HepG2 (cell line): Measurements from ENCODE around the gene UVSSA. TPM values are rescaled to one million over a fixed set of nuclear protein-coding genes. Genes with fewer than 3 reads are reported as not detected.

Experiments
- ARHGAP35 ChIP-seq: sonication (generic); formaldehyde crosslinking; IDR thresholded peaks from 2 replicates; pipeline ENCODE4 v1.9.0; 2022; ENCODE audit warnings: mild to moderate bottlenecking, inconsistent platforms, moderate library complexity, missing genetic modification reagents, borderline replicate concordance
- ARID2 ChIP-seq: sonication (generic); formaldehyde crosslinking; IDR thresholded peaks from 2 replicates; pipeline ENCODE4 v1.8.1; 2022; ENCODE audit warnings: mild to moderate bottlenecking, missing genetic modification reagents, borderline replicate concordance
- ARNT2 ChIP-seq: sonication (generic); formaldehyde crosslinking; IDR thresholded peaks from 2 replicates; pipeline ENCODE4 v1.8.0; 2022; ENCODE audit warnings: mild to moderate bottlenecking, low read depth, missing genetic modification reagents, moderate library complexity
- FLYWCH1 ChIP-seq: sonication (generic); formaldehyde crosslinking; IDR thresholded peaks from 2 replicates; pipeline ENCODE4 v1.8.1; 2023; ENCODE audit warnings: mild to moderate bottlenecking, missing genetic modification reagents
- HES4 ChIP-seq: sonication (generic); formaldehyde crosslinking; IDR thresholded peaks from 2 replicates; pipeline ENCODE4 v1.9.0; 2021; ENCODE audit warnings: mild to moderate bottlenecking, missing genetic modification reagents, borderline replicate concordance
- HIVEP1 ChIP-seq: sonication (generic); formaldehyde crosslinking; IDR thresholded peaks from 2 replicates; pipeline ENCODE4 v1.4.0; 2020; ENCODE audit warnings: mild to moderate bottlenecking, missing genetic modification reagents
- HNRNPH1 ChIP-seq: fragments of 200-400 bp; formaldehyde crosslinking; optimal IDR thresholded peaks from 2 replicates; pipeline ENCODE3; 2017; ENCODE audit warnings: mild to moderate bottlenecking, low read depth, low read length
- REPIN1 ChIP-seq: sonication (generic); formaldehyde crosslinking; IDR thresholded peaks from 2 replicates; pipeline ENCODE4 v1.8.0; 2022; ENCODE audit warnings: missing genetic modification reagents, low read depth, mild to moderate bottlenecking, borderline replicate concordance
- ZNF468 ChIP-seq: sonication (generic); formaldehyde crosslinking; IDR thresholded peaks from 2 replicates; pipeline ENCODE4 v1.8.0; 2022; ENCODE audit warnings: mild to moderate bottlenecking, moderate library complexity, missing genetic modification reagents
- ZNF672 ChIP-seq: sonication (generic); formaldehyde crosslinking; IDR thresholded peaks from 2 replicates; pipeline ENCODE4 v1.8.1; 2022; ENCODE audit warnings: missing genetic modification reagents
- polyA plus RNA-seq, 8 experiments: library from polyadenylated mRNA; depleted of rRNA in 3 of 8; stranded (reverse) in 7 of 8; unstranded in 1 of 8; fragments of >200 nt; fragmentation: Illumina TruSeq in 4 of 8; extraction: Trizol in 4 of 8; gene quantifications; 2 replicates each; pipeline versions ENCODE4 v1.2.1 to v1.2.3, GENCODE V29; 2011 to 2016; ENCODE audit warnings: low read depth in 4 of 8, missing spikeins in 1 of 8, mixed read lengths in 1 of 8; ENCODE audit not compliant: insufficient read depth in 1 of 8
- total RNA-seq, 5 experiments: library from RNA; depleted of rRNA; stranded (reverse); fragments of >200 nt; fragmentation: Illumina TruSeq; extraction: Trizol; gene quantifications; 2 replicates each; pipeline ENCODE4 v1.2.3, GENCODE V29; 2016; ENCODE audit warnings: low read depth in 1 of 5
- TF ChIP-seq, protein P1 (sequence below): sonication (generic); formaldehyde crosslinking; conservative IDR thresholded peaks from 2 replicates; pipeline ENCODE4 v1.8.1; 2023; ENCODE audit warnings: missing genetic modification reagents
- TF ChIP-seq, protein P2 (sequence below): sonication (generic); formaldehyde crosslinking; IDR thresholded peaks from 2 replicates; pipeline ENCODE4 v1.5.1; 2020; ENCODE audit warnings: mild to moderate bottlenecking, missing genetic modification reagents, moderate library complexity
- TF ChIP-seq, protein P3 (sequence below): IDR thresholded peaks from 2 replicates; pipeline ENCODE4 v1.6.1; 2012; ENCODE audit warnings: low read length, improper control_type of control experiment
- TF ChIP-seq, protein P4 (sequence below): conservative IDR thresholded peaks from 2 replicates; pipeline ENCODE4 v1.6.1; 2018; ENCODE audit warnings: missing genetic modification reagents
- TF ChIP-seq, protein P5 (sequence below): sonication (generic); formaldehyde crosslinking; IDR thresholded peaks from 2 replicates; pipeline ENCODE4 v1.4.0; 2020; ENCODE audit warnings: missing genetic modification reagents, mild to moderate bottlenecking, borderline replicate concordance

Gene UVSSA
- total and polyA plus RNA-seq, 2 of the 13 experiments (the other 11 are each of a cell fraction or from before 2014, with no cell fraction given) = 4.6 to 8.4 TPM

DNA sequence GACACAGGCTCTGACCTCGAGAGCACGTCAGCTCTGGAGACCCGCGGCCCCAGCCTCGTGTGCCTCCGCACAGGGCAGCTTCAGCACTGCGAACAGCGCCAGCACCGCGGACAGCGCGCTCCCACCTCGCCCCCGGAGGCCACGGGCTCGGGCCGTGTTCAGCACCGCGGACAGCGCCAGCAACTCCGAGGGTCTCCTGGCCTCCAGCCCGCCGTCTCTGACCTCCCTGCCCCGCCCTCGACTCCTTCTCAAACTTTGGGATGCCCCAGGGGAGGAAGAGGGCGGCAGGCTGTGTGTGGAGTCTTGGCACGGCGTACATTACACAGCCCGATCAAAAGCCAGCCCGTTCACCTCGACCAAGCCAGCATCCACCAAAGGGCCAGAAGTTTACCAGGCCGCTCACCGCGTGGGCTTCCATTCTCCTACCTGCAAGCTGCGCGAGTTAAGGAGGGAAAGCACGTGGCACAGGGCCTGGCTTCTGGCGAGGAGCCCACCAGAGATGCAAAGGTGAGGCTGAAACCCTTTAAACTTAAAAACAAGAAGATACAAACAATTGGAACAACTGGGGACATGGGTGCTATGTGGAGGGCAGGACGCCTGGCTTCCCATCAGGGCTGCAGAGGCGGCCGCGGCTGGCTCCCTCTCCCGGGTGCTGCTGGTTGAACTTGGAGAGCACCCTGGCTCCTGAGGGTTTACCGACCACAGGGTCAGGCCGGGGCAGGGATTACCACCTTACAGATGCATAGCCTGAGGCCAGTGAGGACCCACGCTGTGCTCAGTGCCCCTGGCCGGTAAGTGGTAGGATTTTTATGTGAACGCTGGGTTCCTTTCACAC lies 63.7 kb downstream of the UVSSA start (continued):
- TF ChIP-seq, protein P1, sequence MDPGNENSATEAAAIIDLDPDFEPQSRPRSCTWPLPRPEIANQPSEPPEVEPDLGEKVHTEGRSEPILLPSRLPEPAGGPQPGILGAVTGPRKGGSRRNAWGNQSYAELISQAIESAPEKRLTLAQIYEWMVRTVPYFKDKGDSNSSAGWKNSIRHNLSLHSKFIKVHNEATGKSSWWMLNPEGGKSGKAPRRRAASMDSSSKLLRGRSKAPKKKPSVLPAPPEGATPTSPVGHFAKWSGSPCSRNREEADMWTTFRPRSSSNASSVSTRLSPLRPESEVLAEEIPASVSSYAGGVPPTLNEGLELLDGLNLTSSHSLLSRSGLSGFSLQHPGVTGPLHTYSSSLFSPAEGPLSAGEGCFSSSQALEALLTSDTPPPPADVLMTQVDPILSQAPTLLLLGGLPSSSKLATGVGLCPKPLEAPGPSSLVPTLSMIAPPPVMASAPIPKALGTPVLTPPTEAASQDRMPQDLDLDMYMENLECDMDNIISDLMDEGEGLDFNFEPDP (CRISPR knock-in tag) = peak; percentile 100
- TF ChIP-seq, protein P2, sequence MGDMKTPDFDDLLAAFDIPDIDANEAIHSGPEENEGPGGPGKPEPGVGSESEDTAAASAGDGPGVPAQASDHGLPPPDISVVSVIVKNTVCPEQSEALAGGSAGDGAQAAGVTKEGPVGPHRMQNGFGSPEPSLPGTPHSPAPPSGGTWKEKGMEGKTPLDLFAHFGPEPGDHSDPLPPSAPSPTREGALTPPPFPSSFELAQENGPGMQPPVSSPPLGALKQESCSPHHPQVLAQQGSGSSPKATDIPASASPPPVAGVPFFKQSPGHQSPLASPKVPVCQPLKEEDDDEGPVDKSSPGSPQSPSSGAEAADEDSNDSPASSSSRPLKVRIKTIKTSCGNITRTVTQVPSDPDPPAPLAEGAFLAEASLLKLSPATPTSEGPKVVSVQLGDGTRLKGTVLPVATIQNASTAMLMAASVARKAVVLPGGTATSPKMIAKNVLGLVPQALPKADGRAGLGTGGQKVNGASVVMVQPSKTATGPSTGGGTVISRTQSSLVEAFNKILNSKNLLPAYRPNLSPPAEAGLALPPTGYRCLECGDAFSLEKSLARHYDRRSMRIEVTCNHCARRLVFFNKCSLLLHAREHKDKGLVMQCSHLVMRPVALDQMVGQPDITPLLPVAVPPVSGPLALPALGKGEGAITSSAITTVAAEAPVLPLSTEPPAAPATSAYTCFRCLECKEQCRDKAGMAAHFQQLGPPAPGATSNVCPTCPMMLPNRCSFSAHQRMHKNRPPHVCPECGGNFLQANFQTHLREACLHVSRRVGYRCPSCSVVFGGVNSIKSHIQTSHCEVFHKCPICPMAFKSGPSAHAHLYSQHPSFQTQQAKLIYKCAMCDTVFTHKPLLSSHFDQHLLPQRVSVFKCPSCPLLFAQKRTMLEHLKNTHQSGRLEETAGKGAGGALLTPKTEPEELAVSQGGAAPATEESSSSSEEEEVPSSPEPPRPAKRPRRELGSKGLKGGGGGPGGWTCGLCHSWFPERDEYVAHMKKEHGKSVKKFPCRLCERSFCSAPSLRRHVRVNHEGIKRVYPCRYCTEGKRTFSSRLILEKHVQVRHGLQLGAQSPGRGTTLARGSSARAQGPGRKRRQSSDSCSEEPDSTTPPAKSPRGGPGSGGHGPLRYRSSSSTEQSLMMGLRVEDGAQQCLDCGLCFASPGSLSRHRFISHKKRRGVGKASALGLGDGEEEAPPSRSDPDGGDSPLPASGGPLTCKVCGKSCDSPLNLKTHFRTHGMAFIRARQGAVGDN = peak; percentile 92
- TF ChIP-seq, protein P3, sequence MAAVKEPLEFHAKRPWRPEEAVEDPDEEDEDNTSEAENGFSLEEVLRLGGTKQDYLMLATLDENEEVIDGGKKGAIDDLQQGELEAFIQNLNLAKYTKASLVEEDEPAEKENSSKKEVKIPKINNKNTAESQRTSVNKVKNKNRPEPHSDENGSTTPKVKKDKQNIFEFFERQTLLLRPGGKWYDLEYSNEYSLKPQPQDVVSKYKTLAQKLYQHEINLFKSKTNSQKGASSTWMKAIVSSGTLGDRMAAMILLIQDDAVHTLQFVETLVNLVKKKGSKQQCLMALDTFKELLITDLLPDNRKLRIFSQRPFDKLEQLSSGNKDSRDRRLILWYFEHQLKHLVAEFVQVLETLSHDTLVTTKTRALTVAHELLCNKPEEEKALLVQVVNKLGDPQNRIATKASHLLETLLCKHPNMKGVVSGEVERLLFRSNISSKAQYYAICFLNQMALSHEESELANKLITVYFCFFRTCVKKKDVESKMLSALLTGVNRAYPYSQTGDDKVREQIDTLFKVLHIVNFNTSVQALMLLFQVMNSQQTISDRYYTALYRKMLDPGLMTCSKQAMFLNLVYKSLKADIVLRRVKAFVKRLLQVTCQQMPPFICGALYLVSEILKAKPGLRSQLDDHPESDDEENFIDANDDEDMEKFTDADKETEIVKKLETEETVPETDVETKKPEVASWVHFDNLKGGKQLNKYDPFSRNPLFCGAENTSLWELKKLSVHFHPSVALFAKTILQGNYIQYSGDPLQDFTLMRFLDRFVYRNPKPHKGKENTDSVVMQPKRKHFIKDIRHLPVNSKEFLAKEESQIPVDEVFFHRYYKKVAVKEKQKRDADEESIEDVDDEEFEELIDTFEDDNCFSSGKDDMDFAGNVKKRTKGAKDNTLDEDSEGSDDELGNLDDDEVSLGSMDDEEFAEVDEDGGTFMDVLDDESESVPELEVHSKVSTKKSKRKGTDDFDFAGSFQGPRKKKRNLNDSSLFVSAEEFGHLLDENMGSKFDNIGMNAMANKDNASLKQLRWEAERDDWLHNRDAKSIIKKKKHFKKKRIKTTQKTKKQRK = no peak
- TF ChIP-seq, protein P4, sequence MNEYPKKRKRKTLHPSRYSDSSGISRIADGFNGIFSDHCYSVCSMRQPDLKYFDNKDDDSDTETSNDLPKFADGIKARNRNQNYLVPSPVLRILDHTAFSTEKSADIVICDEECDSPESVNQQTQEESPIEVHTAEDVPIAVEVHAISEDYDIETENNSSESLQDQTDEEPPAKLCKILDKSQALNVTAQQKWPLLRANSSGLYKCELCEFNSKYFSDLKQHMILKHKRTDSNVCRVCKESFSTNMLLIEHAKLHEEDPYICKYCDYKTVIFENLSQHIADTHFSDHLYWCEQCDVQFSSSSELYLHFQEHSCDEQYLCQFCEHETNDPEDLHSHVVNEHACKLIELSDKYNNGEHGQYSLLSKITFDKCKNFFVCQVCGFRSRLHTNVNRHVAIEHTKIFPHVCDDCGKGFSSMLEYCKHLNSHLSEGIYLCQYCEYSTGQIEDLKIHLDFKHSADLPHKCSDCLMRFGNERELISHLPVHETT (CRISPR knock-in tag) = peak; percentile 99
- peak; percentile 100 for TF ChIP-seq HES4
- peak; percentile 100 for TF ChIP-seq ZNF468 (CRISPR knock-in tag)
- TF ChIP-seq ZNF672 = peak; percentile 99
- TF ChIP-seq REPIN1 (CRISPR knock-in tag) = peak; percentile 100
- TF ChIP-seq, protein P5, sequence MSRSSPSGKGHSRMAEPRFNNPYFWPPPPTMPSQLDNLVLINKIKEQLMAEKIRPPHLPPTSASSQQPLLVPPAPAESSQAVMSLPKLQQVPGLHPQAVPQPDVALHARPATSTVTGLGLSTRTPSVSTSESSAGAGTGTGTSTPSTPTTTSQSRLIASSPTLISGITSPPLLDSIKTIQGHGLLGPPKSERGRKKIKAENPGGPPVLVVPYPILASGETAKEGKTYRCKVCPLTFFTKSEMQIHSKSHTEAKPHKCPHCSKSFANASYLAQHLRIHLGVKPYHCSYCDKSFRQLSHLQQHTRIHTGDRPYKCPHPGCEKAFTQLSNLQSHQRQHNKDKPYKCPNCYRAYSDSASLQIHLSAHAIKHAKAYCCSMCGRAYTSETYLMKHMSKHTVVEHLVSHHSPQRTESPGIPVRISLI (CRISPR knock-in tag) = peak; percentile 89
- no peak for TF ChIP-seq HNRNPH1
- TF ChIP-seq ARHGAP35 = peak; percentile 100
- peak; percentile 100 for TF ChIP-seq FLYWCH1 (CRISPR knock-in tag)
- TF ChIP-seq HIVEP1 (CRISPR knock-in tag) = peak; percentile 99
- TF ChIP-seq ARID2 = peak; percentile 100
- peak; percentile 100 for TF ChIP-seq ARNT2 (CRISPR knock-in tag)
